ENCODE data around the gene SLC33A1. TPM values are rescaled to one million over a fixed set of nuclear protein-coding genes. Genes with fewer than 3 reads are reported as not detected.
"Not testable (repeated sequence)": the region's sequence is repeated elsewhere in the genome, so short reads cannot be mapped to it uniquely, and the experiment has no call there.

The SLC33A1 gene
- total RNA-seq, 2 donors from 2014 or later: 29.4 to 30.9 TPM

DNA sequence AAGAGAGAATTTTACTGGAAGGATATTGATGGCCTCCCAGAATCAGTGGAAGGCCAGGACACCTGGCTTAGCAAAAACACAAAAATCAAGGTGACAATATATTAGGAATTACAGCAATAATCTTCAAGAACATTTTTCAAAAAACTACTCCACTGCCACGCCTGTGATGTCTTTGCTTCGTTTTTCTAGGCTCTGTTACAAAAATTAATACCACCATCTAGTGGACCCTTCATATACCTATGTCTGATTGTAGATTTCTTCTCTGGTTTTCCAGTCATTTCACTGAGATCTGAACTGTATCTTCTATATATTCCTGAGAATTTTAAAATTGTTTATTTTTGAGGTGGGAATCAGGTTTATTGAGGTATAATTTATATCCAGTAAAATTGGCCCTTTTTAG is 5.6 kb upstream of the SLC33A1 start:
- TF ChIP-seq, protein P1, sequence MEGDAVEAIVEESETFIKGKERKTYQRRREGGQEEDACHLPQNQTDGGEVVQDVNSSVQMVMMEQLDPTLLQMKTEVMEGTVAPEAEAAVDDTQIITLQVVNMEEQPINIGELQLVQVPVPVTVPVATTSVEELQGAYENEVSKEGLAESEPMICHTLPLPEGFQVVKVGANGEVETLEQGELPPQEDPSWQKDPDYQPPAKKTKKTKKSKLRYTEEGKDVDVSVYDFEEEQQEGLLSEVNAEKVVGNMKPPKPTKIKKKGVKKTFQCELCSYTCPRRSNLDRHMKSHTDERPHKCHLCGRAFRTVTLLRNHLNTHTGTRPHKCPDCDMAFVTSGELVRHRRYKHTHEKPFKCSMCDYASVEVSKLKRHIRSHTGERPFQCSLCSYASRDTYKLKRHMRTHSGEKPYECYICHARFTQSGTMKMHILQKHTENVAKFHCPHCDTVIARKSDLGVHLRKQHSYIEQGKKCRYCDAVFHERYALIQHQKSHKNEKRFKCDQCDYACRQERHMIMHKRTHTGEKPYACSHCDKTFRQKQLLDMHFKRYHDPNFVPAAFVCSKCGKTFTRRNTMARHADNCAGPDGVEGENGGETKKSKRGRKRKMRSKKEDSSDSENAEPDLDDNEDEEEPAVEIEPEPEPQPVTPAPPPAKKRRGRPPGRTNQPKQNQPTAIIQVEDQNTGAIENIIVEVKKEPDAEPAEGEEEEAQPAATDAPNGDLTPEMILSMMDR (IDR thresholded peaks at IDR 0.05): no peak
- H3K27me3 ChIP-seq: no peaks in the 10 kb centered on the region
- H3K4me3 ChIP-seq: no peak overlapping the region
- no peak overlapping the region for H3K9ac ChIP-seq (ENCODE audit: low read depth in 2 of 2, low read length in 2 of 2)
- H3K27ac ChIP-seq: no peak overlapping the region
- intact Hi-C loops (cut with DNase I): loop anchor here (10.0 kb wide), 2 partner anchors 55 to 115 kb away; partner anchors contain the start of genes C3orf33 and PLCH1
- no peak for DNase-seq
- no peaks in the 10 kb centered on the region for H3K9me3 ChIP-seq
- H3K4me1 ChIP-seq: no peaks in the 10 kb centered on the region
- H3K36me3 ChIP-seq: no peaks in the 10 kb centered on the region

DNA sequence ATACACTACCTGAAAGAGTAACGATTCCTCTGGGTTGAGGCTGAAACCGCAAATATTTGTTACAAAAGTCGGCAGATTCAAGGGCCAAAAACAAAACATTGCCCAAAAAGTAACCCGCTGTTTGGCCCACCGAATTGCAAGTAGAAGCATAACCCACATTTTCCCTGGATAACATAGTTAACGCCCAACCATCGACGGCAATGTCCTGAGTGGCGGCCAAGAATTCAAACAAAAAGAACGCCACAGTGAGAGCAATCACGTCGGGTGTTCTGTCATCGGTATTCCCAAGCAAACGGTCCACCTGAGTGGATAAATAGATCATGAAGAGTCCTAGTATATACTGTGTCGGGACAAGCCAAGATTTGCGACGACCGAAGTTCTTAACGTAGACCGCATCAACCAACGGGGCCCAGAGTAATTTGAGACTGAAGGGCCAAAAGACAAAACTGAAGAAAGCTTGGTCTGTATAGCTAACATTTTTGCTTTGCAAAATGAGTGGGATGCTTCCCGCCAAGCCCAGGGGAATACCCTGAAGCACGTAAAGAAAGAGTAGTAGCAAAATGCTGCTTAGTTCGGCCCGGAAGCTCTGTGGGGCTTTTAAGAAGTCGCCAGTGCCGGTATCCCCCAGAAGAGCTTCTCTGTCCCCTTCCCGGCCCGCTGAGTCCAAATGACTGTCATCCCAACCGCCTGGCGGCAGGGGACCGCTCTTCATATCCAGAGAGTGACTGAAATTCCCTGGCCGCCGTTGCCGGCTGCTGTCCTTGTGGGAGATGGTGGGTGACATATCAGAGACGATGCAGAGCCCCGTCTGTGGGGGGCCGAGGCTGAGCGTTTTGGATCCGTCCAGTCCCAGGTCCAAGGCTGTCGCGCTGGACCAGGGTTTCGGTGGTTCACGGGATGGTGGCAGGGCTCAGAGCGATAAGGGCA is 750 bp downstream of the SLC33A1 start:
- Histone ChIP-seq H3K9me3 (no peaks in the 10 kb centered on the region), H3K4me3 (peak overlapping the region; percentile 96), H3K27ac (peak overlapping the region; percentile 98), H3K27me3 (no peaks in the 10 kb centered on the region), H3K4me1 (peaks cover 25% of the 10 kb centered on the region), H3K36me3 (no peaks in the 10 kb centered on the region), H3K9ac (ENCODE audit: low read depth in 2 of 2, low read length in 2 of 2) (peak overlapping the region; percentile 87 to 98)
- intact Hi-C loops (cut with DNase I): loop anchor here (10.0 kb wide), 1 partner anchor 109 kb away; the partner anchor contains the start of gene PLCH1
- DNase-seq: peak; percentile 37
- TF ChIP-seq, protein P1 (IDR thresholded peaks at IDR 0.05): no peak

DNA sequence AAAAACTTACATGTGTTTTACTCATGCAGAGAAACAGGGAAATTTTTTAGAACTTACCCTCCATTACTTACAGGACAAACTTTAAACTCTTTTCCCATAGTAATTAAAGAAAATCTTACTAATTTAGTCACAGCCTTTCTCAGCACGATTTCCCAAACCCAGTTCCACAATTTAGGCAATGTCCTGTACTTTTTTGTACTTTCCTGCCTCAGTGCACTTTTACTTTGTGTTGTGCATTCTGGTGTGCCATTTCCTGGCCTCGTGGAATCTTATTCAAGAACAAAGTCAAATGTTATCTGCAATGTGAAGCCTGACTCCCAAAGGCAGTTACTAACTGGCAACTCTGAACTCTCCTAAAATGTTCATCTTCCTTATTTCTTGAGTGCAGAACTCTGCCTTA is 1.9 kb downstream of the SLC33A1 start:
- intact Hi-C loops (cut with DNase I): loop anchor here (10.0 kb wide), 1 partner anchor 108 kb away; the partner anchor contains the start of gene PLCH1
- Histone ChIP-seq H3K27me3 (no peaks in the 10 kb centered on the region), H3K9me3 (no peaks in the 10 kb centered on the region), H3K4me1 (peaks cover 25% of the 10 kb centered on the region), H3K27ac (no peak overlapping the region), H3K9ac (ENCODE audit: low read depth in 2 of 2, low read length in 2 of 2) (peak overlapping the region; percentile 44 to 98), H3K4me3 (peak overlapping the region; percentile 96), H3K36me3 (no peaks in the 10 kb centered on the region)
- DNase-seq: no peak
- TF ChIP-seq, protein P1 (IDR thresholded peaks at IDR 0.05): no peak

DNA sequence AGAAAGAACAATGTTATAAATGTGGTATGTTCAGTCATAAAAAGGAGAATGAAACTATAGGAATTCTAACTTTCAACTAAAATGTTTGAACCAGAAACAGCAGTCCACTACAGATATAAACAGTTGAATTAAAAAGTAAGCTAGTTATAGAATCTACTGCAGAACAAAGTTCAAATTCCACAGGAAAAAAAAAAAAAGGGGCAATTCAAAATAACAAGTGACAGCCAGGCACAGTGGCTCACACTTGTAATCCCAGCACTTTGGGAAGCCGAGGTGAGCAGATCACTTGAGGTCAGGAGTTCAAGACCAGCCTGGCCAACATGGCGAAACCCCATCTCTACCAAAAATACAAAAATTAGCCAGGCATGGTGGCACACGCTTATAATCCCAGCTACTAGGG is 4.8 kb downstream of the SLC33A1 start:
- DNase-seq; intact Hi-C loops (cut with DNase I); H3K36me3 ChIP-seq; H3K9ac ChIP-seq (ENCODE audit: low read depth in 2 of 2, low read length in 2 of 2); H3K27me3 ChIP-seq; H3K27ac ChIP-seq; H3K4me3 ChIP-seq; H3K9me3 ChIP-seq: not testable (repeated sequence)
- H3K4me1 ChIP-seq: peaks cover 25% of the 10 kb centered on the region

DNA sequence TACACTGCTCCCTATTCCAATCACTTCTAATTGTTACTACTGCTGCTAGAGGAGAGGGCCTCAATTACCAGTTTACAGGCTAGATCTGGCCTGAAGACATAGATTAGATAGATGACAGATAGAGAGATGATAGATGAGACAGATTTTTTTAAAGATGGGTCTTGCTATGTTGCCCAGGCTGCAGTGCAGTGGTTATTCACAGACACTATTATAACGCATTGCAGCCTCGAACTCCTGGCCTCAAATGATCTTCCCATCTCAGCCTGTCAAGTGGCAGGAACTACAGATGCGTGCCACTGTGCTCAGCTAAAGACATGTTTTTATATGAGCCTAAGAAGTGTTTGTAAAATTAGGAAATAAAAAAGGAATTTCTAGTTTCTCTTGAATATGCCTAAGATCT is 6.2 kb downstream of the SLC33A1 start:
- H3K4me3 ChIP-seq: no peak overlapping the region
- intact Hi-C loops (cut with DNase I): no loop called here
- no peak overlapping the region for H3K9ac ChIP-seq (ENCODE audit: low read depth in 2 of 2, low read length in 2 of 2)
- no peak for DNase-seq
- no peak overlapping the region for H3K27ac ChIP-seq
- TF ChIP-seq, protein P1 (IDR thresholded peaks at IDR 0.05): no peak
- peaks cover 25% of the 10 kb centered on the region for H3K4me1 ChIP-seq
- no peaks in the 10 kb centered on the region for H3K27me3 ChIP-seq
- no peaks in the 10 kb centered on the region for H3K9me3 ChIP-seq
- no peaks in the 10 kb centered on the region for H3K36me3 ChIP-seq

DNA sequence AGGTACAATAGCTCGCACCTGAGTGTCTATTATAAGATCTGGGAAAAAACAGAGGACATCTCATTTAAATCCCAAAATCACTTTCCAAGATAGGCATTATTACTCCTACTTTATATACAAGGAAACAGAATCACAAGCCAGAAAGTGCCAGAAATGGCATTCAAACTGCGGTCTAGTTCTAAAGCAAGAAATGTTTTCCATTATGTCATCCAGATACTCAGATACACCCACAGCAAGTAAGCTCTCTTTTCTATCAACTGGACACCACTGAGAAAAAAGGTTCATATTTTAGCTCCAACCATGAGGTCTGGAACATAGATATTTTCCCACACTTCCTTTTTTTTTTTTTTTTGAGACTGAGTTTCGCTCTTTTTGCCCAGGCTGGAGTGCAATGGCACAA is 8.1 kb downstream of the SLC33A1 start:
- Histone ChIP-seq H3K4me3 (no peak overlapping the region), H3K9me3 (no peaks in the 10 kb centered on the region), H3K27ac (no peak overlapping the region), H3K4me1 (peaks cover 13% of the 10 kb centered on the region), H3K9ac (ENCODE audit: low read depth in 2 of 2, low read length in 2 of 2) (no peak overlapping the region), H3K27me3 (no peaks in the 10 kb centered on the region), H3K36me3 (no peaks in the 10 kb centered on the region)
- no peak for DNase-seq
- TF ChIP-seq, protein P1 (IDR thresholded peaks at IDR 0.05): no peak
- intact Hi-C loops (cut with DNase I): no loop called here
